AG20443 (cell line): Measurements from ENCODE around the gene EPB41L1.
A peak's percentile ranks its signal among the peaks of the same experiment; 100 is the strongest.

Experiments
- DNase-seq: peaks from one replicate; pipeline ENCODE4 v3.0.0; 2012; ENCODE audit warnings: low spot score, mixed read lengths

Gene EPB41L1

GRCh38 chr20:36193977-36194712 lies 39.6 kb downstream of the EPB41L1 start:
- DNase-seq = no peak

GRCh38 chr20:36196676-36197075 lies 42.1 kb downstream of the EPB41L1 start:
- DNase-seq = no peak

DNA sequence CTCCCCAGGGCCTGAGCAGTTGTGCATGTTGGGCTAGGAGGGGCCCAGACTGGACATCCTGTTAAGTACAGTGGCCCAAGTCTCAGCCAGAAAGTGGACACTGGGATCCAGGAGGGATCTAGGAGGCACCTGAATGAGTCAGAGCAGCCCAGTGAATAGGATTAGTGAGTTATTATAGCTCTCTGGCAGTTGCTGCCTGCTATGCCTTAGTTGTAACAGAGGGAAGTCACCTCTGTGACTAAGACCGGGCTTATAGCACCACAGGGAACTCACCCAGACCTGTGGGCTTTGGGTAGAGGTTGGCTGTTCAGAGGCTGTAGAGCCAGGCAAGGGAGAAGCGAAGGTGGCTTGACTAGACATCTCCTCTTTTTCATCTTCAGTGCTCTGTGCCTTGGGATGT lies 42.7 kb downstream of the EPB41L1 start:
- no peak for DNase-seq

DNA sequence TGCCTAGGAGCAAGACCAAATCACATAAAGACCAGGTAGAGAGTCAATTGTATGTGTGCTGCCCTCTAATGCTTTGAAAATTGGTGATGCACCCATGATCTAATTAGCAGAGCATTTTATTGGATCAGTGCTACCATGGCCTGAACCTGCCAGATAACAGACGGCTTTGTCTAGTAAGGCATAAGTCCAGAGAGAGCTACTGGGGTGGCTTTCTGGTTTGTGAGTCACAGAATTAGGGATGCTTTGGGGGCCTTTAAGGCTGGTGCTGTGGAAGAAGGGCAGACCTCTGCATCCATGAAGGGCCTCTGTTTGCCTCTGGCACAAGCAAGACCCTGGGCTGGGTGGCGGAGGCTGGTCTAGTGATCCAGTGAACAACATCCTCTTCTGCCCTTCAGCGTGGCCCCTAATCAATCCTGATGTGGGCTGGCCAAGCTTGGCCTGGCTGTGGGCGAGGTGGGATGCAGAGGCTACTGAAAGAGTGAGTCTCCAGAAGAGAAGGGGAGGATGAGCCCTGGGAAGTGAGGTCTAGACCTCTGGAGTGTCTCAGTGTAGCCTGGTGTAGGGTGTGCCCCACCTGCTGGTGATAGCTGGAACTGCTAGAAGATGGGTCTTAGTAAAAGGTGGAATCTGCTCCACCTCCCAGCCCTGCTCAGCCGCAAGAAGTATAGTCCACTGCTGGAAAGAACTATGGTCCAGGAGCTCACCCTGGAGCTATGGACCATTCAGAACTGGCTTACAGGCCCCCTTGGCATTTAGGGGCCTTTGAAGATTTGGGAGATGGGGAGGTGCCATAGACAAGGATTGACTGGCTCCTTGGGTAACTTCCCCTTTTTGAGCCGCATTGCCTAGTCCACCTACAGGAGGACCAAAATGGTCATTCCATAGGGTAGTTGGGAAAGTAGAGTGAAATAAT lies 45.1 kb downstream of the EPB41L1 start:
- peak; percentile 92 for DNase-seq

- DNase-seq = no peak
Measured at GRCh38 chr20:36200451-36200850, 45.9 kb downstream of the EPB41L1 start.

DNA sequence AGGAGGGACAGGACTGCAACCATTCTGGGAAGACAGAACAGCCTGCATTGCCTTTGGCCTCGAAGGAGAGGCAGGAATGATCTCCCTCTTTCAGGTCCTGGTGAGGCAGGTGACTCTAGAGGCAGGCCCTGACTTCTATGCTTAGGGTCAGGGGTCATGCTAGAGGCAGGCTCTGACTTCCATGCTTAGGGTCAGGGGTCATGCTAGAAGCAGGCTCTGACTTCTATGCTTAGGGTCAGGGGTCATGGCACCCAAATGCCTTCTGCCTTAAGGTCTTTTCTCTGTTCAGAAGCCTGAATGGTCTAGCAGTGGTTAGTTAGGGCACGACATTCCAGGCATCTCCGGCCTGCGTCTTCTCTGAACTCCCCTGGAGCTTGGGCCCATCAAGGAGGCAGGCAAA lies 46.7 kb downstream of the EPB41L1 start:
- DNase-seq = no peak

DNA sequence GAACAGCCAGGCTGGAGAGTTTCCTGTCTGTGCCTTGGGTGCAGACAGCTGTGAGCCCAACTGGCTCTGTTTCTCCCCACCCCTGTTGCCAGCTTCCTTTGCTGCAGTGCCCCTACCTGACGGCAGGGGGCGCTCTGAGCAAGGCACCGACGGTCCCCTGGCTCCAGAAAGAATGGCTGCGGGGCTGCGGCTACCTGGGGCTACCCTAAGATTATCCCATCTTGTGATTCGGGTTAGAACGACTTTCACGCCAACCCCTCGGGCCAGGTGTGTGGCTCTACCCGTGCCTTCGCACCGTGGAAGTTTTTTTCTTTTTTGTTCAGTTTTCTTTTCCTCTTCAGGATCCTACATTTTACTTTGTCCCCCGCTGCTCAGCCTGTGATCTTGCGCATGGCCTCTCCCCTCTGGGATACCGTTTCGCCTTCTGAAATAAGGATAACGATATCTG lies 48.4 kb downstream of the EPB41L1 start:
- peak; percentile 92 for DNase-seq

DNA sequence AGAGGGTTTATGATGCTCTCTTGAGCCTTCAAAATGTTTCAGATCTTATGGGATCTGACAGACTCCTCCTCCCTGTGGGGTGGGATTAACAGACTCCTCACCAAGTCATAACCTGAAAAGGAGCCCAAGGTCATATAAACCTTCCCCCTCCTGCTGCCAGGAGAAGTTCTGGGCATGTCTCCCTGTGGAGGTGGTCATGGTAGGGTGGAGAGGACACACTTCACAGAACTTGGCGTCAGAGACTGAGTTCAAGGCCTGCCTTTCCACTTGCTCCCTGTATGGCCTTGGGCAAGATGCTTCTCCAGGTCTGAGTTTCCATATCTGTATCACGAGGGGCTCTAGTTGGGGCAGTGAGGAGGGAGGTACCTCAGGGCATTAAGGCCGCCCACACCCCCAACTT lies 49.3 kb downstream of the EPB41L1 start:
- no peak for DNase-seq

DNA sequence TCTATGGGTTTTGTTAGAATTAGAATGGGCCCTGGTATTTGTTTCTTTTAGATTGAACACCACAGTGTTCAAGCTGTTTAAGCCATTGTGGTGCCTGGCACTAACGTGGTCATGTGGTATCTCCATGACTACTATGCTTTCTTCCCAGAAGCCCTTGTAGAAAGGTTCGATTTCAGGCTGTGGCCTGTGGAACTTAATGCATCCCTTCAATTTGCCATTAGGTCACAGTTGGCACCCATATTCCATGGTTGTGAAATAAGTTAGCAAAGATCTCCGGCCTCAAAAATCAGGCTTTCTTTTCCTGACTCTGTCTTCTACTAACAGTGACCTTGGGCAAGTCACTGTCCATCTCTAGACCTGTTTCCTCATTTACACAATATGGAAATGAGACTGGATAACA lies 50.5 kb downstream of the EPB41L1 start:
- no peak for DNase-seq

DNA sequence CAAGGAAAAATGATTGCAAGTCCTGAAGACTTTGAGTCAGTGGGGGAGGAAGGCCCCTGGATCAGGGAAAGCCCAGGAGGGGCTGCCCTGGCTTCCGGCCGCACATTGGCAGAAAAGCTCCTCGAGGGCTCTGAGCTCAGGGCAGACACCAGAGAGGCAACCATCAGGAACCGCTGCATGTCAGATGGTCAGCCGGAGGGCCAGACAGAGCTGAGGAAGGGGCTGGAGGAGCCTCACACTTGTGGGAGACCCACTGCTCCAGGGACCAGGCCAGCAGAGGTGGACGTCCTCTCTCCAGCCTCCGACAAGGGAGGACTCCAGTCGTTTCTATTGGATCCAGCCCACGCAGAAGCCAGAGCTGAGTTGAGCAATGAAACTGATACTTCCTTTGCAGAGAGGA lies 51.5 kb downstream of the EPB41L1 start:
- no peak for DNase-seq

GRCh38 chr20:36206641-36207040 lies 52.1 kb downstream of the EPB41L1 start:
- DNase-seq = no peak

DNA sequence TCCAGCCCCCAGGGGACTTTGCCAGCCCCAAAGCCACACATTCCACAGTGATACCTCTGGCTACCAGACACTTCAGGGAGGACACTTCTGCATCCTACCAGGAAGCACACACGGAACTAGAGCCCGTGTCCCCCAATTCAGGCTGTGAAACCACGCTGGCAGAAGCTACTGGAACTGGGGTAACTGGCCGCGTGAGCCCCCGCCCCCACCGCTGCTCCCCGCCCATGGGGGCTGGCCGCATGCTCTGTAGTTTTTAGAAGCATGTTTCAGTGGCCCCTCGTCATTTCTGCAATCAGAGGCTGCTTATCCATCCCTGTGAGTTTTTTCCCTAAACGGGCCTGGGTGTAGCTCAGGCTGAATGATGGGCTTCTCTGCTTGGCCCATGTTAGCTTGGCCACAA lies 53.1 kb downstream of the EPB41L1 start:
- no peak for DNase-seq

DNA sequence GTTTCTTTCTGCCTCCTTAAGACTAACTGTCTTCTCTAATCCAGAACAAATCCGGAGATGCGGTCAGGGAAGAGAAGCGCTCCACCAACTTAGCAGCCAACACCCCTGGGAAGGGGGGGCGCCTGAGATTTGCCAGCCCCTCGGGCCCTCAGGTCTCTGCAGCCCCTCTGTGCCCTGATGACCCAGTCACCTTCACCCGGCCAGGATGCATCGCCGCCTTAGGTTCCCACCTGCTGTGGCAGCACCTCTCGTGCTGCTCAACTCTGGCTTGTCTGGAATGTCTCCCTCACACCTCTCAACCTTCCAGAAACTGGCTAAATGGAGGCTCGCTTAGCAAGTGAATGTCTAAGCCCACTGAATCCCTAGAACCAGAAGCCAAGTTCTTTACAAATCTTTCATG lies 53.7 kb downstream of the EPB41L1 start:
- DNase-seq = no peak

GRCh38 chr20:36210436-36211021 lies 56.0 kb downstream of the EPB41L1 start:
- no peak for DNase-seq

GRCh38 chr20:36213362-36213761 lies 58.8 kb downstream of the EPB41L1 start:
- no peak for DNase-seq

GRCh38 chr20:36214684-36215256 lies 60.2 kb downstream of the EPB41L1 start:
- DNase-seq = peak; percentile 57

- DNase-seq = no peak
Measured at GRCh38 chr20:36215778-36216177, 61.2 kb downstream of the EPB41L1 start.

- DNase-seq = no peak
Measured at GRCh38 chr20:36216314-36217025, 61.9 kb downstream of the EPB41L1 start.

DNA sequence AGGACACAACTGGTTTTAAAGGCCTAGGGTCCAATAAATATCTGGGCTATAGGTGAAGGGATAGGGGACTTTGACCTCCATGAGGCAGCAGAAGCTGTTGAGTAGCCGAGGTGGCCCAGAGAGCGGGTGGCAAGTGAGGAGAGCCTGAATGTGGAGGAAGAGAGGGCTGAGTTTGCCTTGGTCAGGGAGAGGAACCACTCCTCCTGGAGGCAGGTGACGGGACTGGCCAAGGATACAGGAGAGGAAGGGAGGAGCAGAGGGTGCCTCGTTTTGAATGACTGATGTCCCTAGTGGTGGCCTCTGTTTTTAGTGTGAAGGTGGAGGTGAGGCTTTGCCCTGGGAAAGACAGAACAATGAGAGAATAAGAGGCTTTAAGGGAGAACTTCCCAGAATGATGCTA lies 62.7 kb downstream of the EPB41L1 start:
- no peak for DNase-seq

DNA sequence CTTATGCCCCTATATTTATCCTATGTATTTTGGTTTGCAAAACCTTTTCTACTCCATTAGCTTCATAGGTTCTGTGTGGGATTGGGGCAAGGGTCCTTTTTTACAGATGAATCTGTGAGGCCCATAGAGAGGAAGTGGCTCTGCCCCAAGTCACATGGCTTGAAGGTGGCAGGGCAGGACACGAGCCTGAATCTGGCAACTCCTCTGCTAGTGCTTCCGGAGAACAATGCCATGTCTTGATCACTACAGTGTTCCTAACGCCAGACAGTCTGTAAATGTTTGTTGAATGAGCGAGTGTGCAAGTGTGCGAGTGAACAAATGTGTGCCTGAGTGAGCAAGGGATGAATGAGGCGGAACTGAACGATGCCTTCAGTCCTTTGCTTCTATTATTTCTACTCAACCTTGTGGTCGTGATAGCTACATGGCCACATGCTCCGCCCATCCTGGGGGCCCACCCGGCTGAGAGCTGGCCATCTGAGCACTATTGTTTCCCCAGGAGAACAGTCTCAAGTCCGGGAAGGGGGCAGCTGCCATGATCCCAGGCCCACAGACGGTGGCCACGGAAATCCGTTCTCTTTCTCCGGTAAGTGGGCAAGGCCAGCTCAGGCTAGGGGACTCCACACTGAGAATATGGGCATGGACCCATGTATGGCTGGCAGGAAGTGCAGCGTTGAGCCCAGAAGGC lies 64.0 kb downstream of the EPB41L1 start:
- DNase-seq = no peak

DNA sequence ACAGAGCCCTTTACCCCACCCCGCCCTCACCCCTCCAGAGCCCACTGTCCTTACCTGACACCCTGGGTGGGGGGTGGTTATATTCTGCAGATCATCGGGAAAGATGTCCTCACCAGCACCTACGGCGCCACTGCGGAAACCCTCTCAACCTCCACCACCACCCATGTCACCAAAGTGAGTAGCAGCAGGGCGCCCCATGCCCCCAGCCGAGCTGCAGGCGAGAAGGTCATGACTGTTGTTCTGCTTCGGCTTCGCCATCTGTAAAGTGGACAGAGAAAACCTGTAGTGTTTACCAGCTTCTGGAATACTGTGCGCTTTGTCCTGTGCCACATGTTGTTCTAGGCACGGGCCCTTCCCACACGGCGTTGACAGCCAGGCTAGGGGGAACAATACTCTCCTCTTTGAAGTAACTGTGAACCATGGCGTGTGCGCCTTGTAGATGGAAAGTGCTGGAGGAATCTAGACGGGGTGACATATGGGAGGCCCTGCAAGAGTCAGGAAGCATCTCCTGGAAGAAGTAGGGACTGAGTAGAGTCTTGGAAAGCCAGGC lies 65.2 kb downstream of the EPB41L1 start:
- DNase-seq = no peak
